HEK293 (cell line): Measurements from ENCODE around the gene BTBD2.

Source experiments
- CTCF ChIA-PET: fragments of 350-600 bp; formaldehyde crosslinking; extraction: SDS; loops from one replicate; lab custom pipeline; 2021; ENCODE audit warnings: antibody characterized with exemption; lab: Yijun Ruan, JAX
- POLR2A ChIA-PET: fragments of 300-600 bp; formaldehyde crosslinking; extraction: SDS; loops from one replicate; lab custom pipeline; 2020; ENCODE audit warnings: antibody characterized with exemption, inconsistent platforms; lab: Yijun Ruan, JAX
- H3K27ac ChIP-seq: fragments of 200-500 bp; sonication (Bioruptor generic); 2 replicates; pipeline ENCODE4 v1.5.1; 2014; ENCODE audit warnings: low read depth, low read length, control low read depth, inconsistent platforms; ENCODE audit errors: extremely low read depth
- H3K36me3 ChIP-seq, 2 experiments: fragments of 200-500 bp in 1 of 2; sonication (Bioruptor generic) in 1 of 2; 1 replicate in 1 of 2; 2 replicates in 1 of 2; pipeline ENCODE4 v1.5.1; 2014 to 2017; ENCODE audit warnings: inconsistent platforms in 2 of 2, low read length in 2 of 2; ENCODE audit not compliant: control insufficient read depth in 2 of 2, insufficient read depth in 1 of 2
- H3K4me1 ChIP-seq: fragments of 200-500 bp; sonication (Bioruptor generic); 2 replicates; pipeline ENCODE4 v1.5.1; 2014; ENCODE audit warnings: mild to moderate bottlenecking, low read length, inconsistent platforms; ENCODE audit not compliant: control insufficient read depth, insufficient read depth
- H3K4me3 ChIP-seq: 2 replicates; pipeline ENCODE4 v1.5.1; 2011; ENCODE audit warnings: low read depth, mild to moderate bottlenecking, control low read depth, low read length, moderate library complexity
- H3K9me3 ChIP-seq: fragments of 200-500 bp; sonication (Bioruptor generic); 2 replicates; pipeline ENCODE4 v1.5.1; 2014; ENCODE audit warnings: low read depth, low read length, inconsistent platforms; ENCODE audit not compliant: control insufficient read depth, insufficient read depth
- AEBP2 ChIP-seq: fragments of 450-650 bp; formaldehyde crosslinking; IDR thresholded peaks from 2 replicates; pipeline ENCODE4 v1.5.1; 2016; ENCODE audit warnings: missing biosample characterization, missing genetic modification characterization, borderline replicate concordance
- EGR2 ChIP-seq: fragments of 450-650 bp; formaldehyde crosslinking; IDR thresholded peaks from 2 replicates; pipeline ENCODE4 v1.5.1; 2016; ENCODE audit warnings: low read depth, missing biosample characterization, missing genetic modification characterization
- GLIS2 ChIP-seq: fragments of 450-650 bp; formaldehyde crosslinking; IDR thresholded peaks from 2 replicates; pipeline ENCODE4 v1.5.1; 2016; ENCODE audit warnings: missing biosample characterization, missing genetic modification characterization
- HIC1 ChIP-seq: fragments of 450-650 bp; formaldehyde crosslinking; IDR thresholded peaks from 2 replicates; pipeline ENCODE4 v1.5.1; 2016; ENCODE audit warnings: missing biosample characterization, missing genetic modification characterization
- IKZF3 ChIP-seq: fragments of 450-650 bp; IDR thresholded peaks from 2 replicates; pipeline ENCODE4 v1.5.0; 2018; ENCODE audit warnings: missing biosample characterization, mild to moderate bottlenecking, missing genetic modification characterization, moderate library complexity
- KLF17 ChIP-seq: fragments of 450-650 bp; formaldehyde crosslinking; IDR thresholded peaks from 2 replicates; pipeline ENCODE4 v1.5.1; 2016; ENCODE audit warnings: missing biosample characterization, missing genetic modification characterization
- PATZ1 ChIP-seq: fragments of 450-650 bp; formaldehyde crosslinking; IDR thresholded peaks from 2 replicates; pipeline ENCODE4 v1.5.1; 2016; ENCODE audit warnings: missing biosample characterization, missing genetic modification characterization
- RBAK ChIP-seq: fragments of 450-650 bp; formaldehyde crosslinking; IDR thresholded peaks from 2 replicates; pipeline ENCODE4 v1.5.1; 2016; ENCODE audit warnings: missing biosample characterization, missing genetic modification characterization
- SP7 ChIP-seq: fragments of 450-650 bp; formaldehyde crosslinking; IDR thresholded peaks from 2 replicates; pipeline ENCODE4 v1.5.1; 2016; ENCODE audit warnings: missing biosample characterization, missing genetic modification characterization
- WT1 ChIP-seq: fragments of 450-650 bp; formaldehyde crosslinking; IDR thresholded peaks from 2 replicates; pipeline ENCODE4 v1.5.1; 2016; ENCODE audit warnings: missing biosample characterization, missing genetic modification characterization
- ZBTB20 ChIP-seq: fragments of 450-650 bp; formaldehyde crosslinking; IDR thresholded peaks from 2 replicates; pipeline ENCODE4 v1.5.1; 2016; ENCODE audit warnings: missing biosample characterization, missing genetic modification characterization
- ZFHX2 ChIP-seq: fragments of 450-650 bp; formaldehyde crosslinking; conservative IDR thresholded peaks from 2 replicates; pipeline ENCODE4 v1.5.1; 2016; ENCODE audit warnings: missing biosample characterization, missing genetic modification characterization
- ZNF155 ChIP-seq: fragments of 450-650 bp; formaldehyde crosslinking; IDR thresholded peaks from 2 replicates; pipeline ENCODE4 v1.5.1; 2016; ENCODE audit warnings: missing biosample characterization, missing genetic modification characterization
- ZNF202 ChIP-seq: fragments of 450-650 bp; formaldehyde crosslinking; IDR thresholded peaks from 2 replicates; pipeline ENCODE4 v1.5.1; 2016; ENCODE audit warnings: missing biosample characterization, missing genetic modification characterization, borderline replicate concordance
- ZNF366 ChIP-seq: fragments of 450-650 bp; formaldehyde crosslinking; conservative IDR thresholded peaks from 2 replicates; pipeline ENCODE4 v1.5.1; 2016; ENCODE audit warnings: missing biosample characterization, missing genetic modification characterization
- ZNF398 ChIP-seq: fragments of 450-650 bp; formaldehyde crosslinking; IDR thresholded peaks from 2 replicates; pipeline ENCODE4 v1.5.1; 2017; ENCODE audit warnings: missing biosample characterization, missing genetic modification characterization
- ZNF426 ChIP-seq: fragments of 450-650 bp; formaldehyde crosslinking; IDR thresholded peaks from 2 replicates; pipeline ENCODE4 v1.5.1; 2017; ENCODE audit warnings: missing biosample characterization, missing genetic modification characterization, mild to moderate bottlenecking, inconsistent platforms, moderate library complexity
- ZNF600 ChIP-seq: fragments of 450-650 bp; formaldehyde crosslinking; IDR thresholded peaks from 2 replicates; pipeline ENCODE4 v1.5.1; 2016; ENCODE audit warnings: missing biosample characterization, missing genetic modification characterization
- ZNF626 ChIP-seq: fragments of 450-650 bp; sonication (Bioruptor Pico); formaldehyde crosslinking; IDR thresholded peaks from 2 replicates; pipeline ENCODE4 v1.5.1; 2018; ENCODE audit warnings: missing biosample characterization, missing genetic modification characterization, inconsistent platforms
- ZNF664 ChIP-seq: fragments of 450-650 bp; formaldehyde crosslinking; IDR thresholded peaks from 2 replicates; pipeline ENCODE4 v1.5.1; 2016; ENCODE audit warnings: missing biosample characterization, missing genetic modification characterization
- ZNF747 ChIP-seq: fragments of 450-650 bp; formaldehyde crosslinking; IDR thresholded peaks from 2 replicates; pipeline ENCODE4 v1.5.1; 2016; ENCODE audit warnings: missing biosample characterization, missing genetic modification characterization

The BTBD2 gene

GRCh38 chr19:2056837-2057192, 41.3 kb upstream of the BTBD2 start:
- ChIA-PET CTCF (no interaction called here), POLR2A (no interaction called here)
- Histone ChIP-seq H3K4me1 (peaks cover 10% of the 10 kb centered on the region), H3K27ac (no peak overlapping the region), H3K36me3 (no peaks in the 10 kb centered on the region), H3K4me3 (no peak overlapping the region), H3K9me3 (no peaks in the 10 kb centered on the region)
- no peak for TF ChIP-seq SP7 (tag by site-specific recombination)
- TF ChIP-seq EGR2 (tag by site-specific recombination), result peak; percentile 47; the same call in 1 of the 2 replicates
- TF ChIP-seq HIC1 (tag by site-specific recombination), result 0 out of 2 replicates have a peak, but pooled peaks have one; percentile 31
- TF ChIP-seq ZNF202 (tag by site-specific recombination), result no peak
- peak; percentile 7; the same call in 1 of the 2 replicates for TF ChIP-seq KLF17 (tag by site-specific recombination)
- TF ChIP-seq ZFHX2 (tag by site-specific recombination), result peak; percentile 65
- no peak for TF ChIP-seq ZNF155 (tag by site-specific recombination)
- TF ChIP-seq AEBP2 (tag by site-specific recombination), result no peak

GRCh38 chr19:2055931-2056836, 40.7 kb upstream of the BTBD2 start:
- Histone ChIP-seq H3K4me1 (peaks cover 10% of the 10 kb centered on the region), H3K9me3 (no peaks in the 10 kb centered on the region), H3K4me3 (no peak overlapping the region), H3K27ac (no peak overlapping the region), H3K36me3 (no peaks in the 10 kb centered on the region)
- POLR2A ChIA-PET, result no interaction called here
- CTCF ChIA-PET, result no interaction called here
- TF ChIP-seq HIC1 (tag by site-specific recombination), result 0 out of 2 replicates have a peak, but pooled peaks have one; percentile 67
- TF ChIP-seq ZFHX2 (tag by site-specific recombination), result peak; percentile 67
- TF ChIP-seq EGR2 (tag by site-specific recombination), result peak; percentile 28; the same call in 1 of the 2 replicates
- TF ChIP-seq ZNF426 (tag by site-specific recombination), result no peak
- peak; percentile 92 for TF ChIP-seq WT1
- TF ChIP-seq ZNF626 (tag by site-specific recombination), result no peak
- no peak for TF ChIP-seq ZNF664 (tag by site-specific recombination)
- TF ChIP-seq IKZF3, result 0 out of 2 replicates have a peak, but pooled peaks have one; percentile 24
- peak; percentile 47; the same call in 1 of the 2 replicates for TF ChIP-seq ZNF398
- TF ChIP-seq PATZ1 (tag by site-specific recombination), result 0 out of 2 replicates have a peak, but pooled peaks have one; percentile 14
- no peak for TF ChIP-seq ZNF600 (tag by site-specific recombination)
- TF ChIP-seq GLIS2 (tag by site-specific recombination), result 0 out of 2 replicates have a peak, but pooled peaks have one; percentile 17
- TF ChIP-seq ZNF747 (tag by site-specific recombination), result no peak
- TF ChIP-seq ZNF366 (tag by site-specific recombination), result peak; percentile 73
- peak; percentile 65; the same call in 1 of the 2 replicates for TF ChIP-seq ZBTB20 (tag by site-specific recombination)
- no peak for TF ChIP-seq RBAK (tag by site-specific recombination)
